ENCODE measurements around the gene UHRF1.

GRCh38 chr19:4957981-4958380 lies 48.7 kb downstream of the UHRF1 start:
- no peak for TF ChIP-seq CTCF (IDR thresholded peaks at IDR 0.05; ENCODE audit: low read length)
- TF ChIP-seq EZH2 (IDR thresholded peaks at IDR 0.05; ENCODE audit: borderline replicate concordance, low read length), result no peak

All from OCI-LY1 (cell line).